Activated effector memory CD4-positive, alpha-beta T cell treated with anti-CD3 and anti-CD28 coated beads, Interleukin-2, amount 50 U/mL, for 16 hours (primary cell): ENCODE measurements around the gene PIK3CB.
A peak's percentile ranks its signal among the peaks of the same experiment; 100 is the strongest.
"Not testable (repeated sequence)": the region's sequence is repeated elsewhere in the genome, so short reads cannot be mapped to it uniquely, and the experiment has no call there.

Source experiments
- DNase-seq: peaks from one replicate; pipeline ENCODE4 v3.0.0-alpha.2; 2020

The PIK3CB gene

DNA sequence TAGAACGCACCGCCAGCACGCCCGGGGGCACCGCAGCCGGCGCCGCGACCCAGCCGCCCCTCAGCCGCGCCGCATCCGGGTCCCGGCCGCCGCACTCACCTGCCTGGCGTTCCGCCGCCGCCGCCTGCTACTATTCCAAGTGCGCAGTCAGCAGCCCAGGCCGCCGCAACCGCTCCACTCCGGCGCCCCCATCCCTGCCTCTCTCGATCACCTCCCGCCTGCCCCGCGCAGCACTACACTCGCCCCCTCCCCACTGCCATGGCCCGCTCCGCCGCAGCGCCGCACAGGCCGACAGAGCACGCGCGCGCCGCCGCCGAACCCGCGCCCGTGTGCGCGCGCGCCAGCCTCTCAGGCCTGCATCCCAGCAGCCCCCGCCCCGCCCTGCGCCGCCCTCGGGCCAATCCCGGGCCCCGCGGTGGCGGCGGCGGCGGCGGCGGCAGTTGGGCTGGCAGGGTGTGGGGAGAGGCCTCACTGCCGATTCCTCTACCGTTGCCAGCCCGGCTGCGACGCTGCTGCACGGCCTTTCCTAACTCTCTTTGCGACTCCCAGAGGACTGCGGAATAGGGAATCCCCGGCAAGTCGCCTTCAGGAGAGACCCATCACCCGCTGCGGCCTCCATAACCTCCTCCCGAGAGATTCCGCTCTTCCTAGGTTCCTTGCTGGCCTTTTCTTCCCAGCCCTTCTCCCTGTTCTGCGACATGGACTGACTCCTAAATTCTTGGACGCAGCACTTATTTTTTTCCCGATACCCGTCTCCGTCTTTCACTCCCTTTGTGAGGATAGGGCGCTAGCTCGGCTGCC is at the start of gene PIK3CB:
PIK3CB (minus strand) TSS at position 333 of the 801 bp plus-strand sequence. CDS start 75,585 bp downstream, outside the sequence.
- peak; percentile 95 for DNase-seq

GRCh38 chr3:138881233-138881632 is 46.5 kb upstream of the PIK3CB start:
- peak; percentile 19 for DNase-seq

GRCh38 chr3:138879541-138880380 is 45.0 kb upstream of the PIK3CB start:
- no peak for DNase-seq

DNA sequence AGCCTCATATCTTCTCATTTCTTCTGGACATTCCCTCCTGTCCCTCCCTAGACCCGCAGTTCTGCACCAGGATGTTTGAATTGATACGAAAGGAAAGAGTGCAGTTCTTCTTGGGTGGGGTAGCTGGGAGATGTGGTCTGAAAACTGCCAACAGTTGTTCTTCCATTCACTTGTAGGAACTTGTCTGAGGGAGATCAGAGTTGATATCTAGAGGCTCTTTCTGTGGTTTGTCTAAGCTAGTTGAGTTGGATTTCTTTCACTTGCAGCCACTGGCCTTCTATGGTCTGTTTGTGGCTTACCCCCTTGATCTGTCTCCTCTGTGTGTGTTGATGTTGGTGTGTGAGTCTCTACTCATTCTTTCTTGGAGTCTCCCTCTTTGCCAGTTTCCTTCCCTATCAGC is 42.5 kb upstream of the PIK3CB start:
- DNase-seq: no peak

DNA sequence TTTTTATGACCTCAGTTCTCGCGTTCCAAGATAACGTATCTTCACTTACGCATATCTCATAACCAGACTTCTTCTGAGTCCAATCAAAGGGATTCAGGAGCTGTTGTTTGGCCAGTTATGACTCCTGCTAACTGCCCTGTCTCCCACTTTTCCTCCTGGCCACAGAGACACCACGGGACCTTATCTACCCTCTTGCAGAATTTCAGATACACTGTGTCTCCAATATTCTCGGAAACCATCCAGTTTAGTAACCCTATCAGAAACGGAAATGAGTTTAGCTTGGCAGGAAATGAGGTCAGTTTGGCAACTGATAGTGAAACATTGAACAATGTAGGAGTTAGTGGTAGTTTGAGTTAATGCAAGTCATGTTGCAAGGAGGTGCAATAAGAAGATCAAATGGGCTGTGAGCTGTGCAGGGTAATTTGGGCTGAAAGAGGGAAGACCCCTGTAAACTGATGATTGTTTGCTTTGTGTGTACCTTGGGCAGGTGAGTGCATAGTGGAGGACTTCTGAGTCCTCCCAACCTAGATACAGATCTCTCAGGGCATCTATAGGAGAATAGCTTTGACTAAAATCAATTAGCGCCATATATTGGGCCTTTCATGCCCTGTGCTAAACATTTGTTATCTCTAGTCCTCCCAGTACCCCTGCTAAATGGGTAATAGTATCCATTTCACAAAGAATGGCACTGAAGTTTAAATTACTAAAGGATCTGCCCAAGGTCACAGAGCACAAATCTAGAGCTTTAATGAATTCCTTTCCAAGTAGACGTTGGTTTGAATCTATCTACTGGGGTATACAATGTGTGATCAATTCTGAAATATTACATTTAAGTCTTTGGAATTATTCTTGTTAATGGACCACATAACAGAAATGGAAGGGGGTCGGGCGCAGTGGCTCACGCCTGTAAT is 41.3 kb upstream of the PIK3CB start:
- no peak for DNase-seq

- DNase-seq: no peak
Observed at GRCh38 chr3:138875096-138875753, 40.5 kb upstream of the PIK3CB start.

DNA sequence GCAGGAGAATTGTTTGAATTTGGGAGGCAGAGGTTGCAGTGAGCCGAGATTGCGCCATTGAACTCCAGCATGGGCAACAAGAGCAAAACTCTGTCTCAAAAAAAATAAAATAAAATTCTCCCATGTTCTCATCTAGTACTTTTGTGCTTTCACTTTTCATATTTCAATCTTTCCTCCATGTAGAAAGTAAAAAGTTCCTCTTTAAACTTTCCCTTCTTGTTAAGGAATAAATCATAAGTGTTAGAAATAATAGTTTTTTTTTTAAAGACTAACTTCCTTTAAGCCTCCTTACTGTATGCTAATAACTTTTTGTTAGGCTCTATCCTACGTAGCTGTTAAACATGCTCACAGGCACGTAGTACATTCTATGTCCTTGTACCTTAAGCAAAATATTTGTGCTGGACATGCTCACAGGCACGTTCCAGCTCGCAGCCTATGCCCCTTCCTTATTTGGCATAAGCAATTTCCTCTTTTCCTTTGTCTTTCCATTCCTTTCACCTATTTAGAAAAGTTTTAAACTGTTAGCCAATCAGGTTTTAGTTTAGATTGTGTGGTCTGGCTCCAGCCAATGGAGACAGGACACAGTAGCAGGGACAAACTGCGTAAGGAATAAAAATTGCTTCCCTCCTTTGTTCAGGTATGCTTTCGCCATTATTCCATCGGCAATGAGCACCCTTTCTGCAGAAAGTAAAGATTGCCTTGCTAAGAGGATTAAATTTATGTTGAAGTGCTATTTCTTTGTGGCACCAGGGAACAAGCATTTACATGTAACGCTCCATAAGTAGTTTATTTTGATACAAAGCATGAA is 38.9 kb upstream of the PIK3CB start:
- DNase-seq: no peak

GRCh38 chr3:138872632-138873031 is 37.9 kb upstream of the PIK3CB start:
- DNase-seq: no peak

- no peak for DNase-seq
Observed at GRCh38 chr3:138867996-138868395, 33.3 kb upstream of the PIK3CB start.

GRCh38 chr3:138863776-138864113 is 29.0 kb upstream of the PIK3CB start:
- no peak for DNase-seq

- no peak for DNase-seq
Observed at GRCh38 chr3:138862924-138863775, 28.4 kb upstream of the PIK3CB start.

DNA sequence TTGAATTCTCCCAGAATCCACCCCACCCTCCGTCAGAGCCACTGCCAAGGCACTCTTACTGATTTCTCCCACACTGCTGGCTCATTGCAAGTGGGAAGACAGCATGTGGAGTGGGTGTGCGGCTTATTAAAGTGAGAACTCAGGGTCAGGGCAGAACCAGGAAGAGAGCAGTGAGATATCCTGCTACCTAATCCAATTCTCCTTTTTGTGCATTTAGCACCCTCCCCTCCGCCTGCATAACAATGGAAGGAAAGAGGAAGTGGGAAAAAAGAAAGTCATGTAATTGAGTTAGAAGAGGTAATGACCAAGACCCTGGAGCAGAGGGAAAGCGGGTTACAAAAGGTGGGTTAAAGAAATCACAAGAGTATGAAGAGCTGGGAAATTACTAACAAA is 27.8 kb upstream of the PIK3CB start:
- no peak for DNase-seq

GRCh38 chr3:138861798-138862197 is 27.1 kb upstream of the PIK3CB start:
- no peak for DNase-seq

DNA sequence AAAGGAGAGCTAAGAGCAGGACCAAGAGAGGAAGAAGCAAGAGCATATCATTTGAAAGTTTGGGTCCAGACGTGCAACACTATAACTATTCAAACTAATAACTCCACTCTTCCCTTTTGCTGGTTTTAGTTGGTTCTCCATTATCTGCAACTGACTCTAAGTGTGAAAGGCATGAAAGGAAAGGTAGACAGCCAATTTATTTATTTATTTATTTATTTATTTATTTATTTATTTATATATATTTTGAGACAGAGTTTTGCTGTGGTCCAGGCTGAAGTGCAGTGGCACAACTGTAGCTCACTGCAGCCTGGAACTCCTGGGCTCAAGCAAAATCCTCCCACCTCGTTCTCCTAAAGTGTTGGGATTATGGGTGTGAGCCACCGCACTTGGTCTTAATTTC is 22.1 kb upstream of the PIK3CB start:
- no peak for DNase-seq

- DNase-seq: no peak
Observed at GRCh38 chr3:138854940-138855339, 20.2 kb upstream of the PIK3CB start.

DNA sequence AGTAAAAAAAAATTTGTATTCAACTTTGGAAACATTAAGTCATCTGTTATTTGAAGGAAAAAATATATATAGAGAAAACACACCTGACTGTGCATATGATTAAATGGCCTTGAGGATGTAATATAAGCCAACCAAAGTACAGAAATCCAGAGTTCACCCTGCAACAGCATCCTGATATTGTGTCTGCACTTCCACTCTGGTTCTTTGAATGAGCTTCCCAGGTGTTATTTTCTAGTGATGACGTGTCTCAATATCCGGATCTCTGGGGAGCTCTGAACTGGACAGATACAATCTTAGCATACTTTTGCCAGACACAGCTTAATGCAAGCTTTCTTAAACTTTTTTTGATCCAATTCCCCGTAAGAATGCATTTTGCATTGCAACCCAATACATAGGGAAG is 19.5 kb upstream of the PIK3CB start:
- DNase-seq: no peak

DNA sequence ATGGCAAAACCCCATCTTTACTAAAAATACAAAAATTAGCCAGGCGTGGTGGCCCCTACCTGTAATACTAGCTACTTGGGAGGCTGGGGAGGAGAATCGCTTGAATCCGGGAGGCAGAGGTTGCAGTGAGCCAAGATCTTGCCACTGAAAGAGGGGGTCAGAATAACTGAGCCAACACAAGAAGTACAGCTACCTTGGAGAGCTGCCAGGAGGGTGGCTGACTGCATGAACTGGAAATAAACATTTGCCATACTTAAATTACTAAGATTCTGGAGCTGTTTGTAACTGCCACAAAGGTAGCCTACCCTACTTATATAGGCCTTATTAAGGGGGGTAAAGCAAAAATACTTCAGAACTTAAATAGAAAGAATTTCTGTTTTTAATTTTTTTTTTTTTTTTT is 15.4 kb upstream of the PIK3CB start:
- no peak for DNase-seq

DNA sequence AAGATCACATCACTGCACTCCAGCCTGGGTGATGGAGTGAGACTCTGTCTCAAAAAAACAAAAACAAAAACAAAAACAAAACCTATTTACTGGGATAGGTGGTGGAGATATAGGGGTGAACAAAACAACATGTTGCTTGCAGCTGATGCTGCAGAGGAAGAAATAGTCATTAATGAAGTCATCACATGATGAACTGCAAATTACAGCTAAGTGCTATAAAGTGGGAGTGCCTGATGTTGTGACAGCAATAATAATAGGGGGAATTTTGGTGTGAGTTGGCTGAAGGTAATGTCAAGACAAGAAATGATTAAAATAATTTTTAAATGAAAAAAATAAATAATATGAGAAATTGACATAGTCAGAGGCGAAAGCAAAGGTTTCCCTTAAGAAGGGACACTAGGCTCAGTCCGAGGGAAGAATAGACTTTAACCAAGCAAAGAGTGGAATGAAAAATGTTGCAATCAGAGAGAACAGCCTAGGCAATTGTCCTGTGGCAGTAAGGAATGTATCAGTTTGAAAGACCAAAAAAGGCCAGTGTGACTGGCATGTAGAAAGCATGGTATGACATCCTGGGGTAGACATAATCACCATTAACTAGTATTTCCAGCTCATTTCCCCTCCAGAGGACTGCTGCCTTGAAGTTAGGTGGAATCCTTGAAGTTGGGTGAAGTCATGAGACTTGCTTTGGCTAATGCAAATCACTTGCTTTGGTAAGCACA is 14.7 kb upstream of the PIK3CB start:
- no peak for DNase-seq

DNA sequence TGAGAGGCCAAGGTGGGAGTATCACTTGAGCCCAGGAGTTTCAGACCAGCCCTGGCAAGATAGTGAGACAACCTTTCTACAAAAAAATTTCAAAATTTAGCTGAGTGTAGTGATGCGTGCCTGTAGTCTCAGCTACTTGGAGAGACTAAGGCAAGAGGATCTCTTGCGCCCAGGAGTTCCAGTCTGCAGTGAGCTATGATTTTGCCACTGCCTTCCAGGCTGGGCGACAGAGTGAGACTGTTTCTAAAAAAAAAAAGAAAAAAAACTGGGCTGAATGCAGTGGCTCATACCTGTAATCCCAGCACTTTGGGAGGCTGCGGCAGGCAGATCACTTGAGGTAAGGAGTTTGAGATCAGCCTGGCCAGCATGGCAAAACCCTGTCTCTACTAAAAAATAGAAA is 14.0 kb upstream of the PIK3CB start:
- no peak for DNase-seq

GRCh38 chr3:138846824-138847223 is 12.1 kb upstream of the PIK3CB start:
- not testable (repeated sequence) for DNase-seq
